Measurements from ENCODE around the gene ACSL1.

DNA sequence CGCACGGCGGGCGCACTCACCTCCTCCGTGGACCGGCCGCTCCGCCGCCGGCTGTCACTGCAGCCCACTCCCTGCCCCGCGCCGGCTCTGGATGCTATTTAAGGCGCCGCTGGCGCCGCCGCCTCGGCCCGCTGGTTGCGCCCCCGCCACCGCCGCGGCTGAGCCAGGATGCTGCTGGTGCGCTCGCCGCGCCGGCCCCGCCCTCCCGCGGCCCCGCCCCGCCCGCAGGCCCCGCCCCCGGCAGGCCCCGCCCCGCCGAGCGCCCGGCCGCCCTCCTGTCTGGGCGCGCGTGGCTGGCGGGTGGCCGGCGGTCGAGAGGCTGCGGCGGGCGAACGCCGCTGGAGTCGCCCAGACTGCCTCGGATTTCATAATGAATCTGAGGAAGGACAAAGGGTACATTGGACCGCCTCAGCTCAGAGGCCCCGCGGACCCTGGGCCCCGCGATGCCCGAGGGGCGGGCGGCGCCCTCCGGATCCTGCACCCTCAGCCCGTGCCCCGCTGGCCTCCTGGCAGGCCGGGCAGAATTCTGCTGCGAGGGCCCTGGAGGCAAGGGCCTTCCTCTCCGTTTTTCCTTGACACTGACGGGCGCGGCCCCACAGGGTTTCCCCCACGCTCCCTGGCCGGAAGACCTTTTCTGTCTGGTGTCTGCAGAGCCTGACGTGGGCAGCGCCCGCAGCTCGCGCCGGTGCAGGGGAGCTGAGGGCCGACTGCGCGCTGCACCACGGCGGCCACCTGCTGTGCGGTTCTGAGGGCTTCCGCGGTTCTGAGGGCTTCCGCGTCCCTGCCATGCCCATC lies at the start of gene ACSL1:
- TF ChIP-seq, protein P1, sequence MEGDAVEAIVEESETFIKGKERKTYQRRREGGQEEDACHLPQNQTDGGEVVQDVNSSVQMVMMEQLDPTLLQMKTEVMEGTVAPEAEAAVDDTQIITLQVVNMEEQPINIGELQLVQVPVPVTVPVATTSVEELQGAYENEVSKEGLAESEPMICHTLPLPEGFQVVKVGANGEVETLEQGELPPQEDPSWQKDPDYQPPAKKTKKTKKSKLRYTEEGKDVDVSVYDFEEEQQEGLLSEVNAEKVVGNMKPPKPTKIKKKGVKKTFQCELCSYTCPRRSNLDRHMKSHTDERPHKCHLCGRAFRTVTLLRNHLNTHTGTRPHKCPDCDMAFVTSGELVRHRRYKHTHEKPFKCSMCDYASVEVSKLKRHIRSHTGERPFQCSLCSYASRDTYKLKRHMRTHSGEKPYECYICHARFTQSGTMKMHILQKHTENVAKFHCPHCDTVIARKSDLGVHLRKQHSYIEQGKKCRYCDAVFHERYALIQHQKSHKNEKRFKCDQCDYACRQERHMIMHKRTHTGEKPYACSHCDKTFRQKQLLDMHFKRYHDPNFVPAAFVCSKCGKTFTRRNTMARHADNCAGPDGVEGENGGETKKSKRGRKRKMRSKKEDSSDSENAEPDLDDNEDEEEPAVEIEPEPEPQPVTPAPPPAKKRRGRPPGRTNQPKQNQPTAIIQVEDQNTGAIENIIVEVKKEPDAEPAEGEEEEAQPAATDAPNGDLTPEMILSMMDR (conservative IDR thresholded peaks at IDR 0.05; ENCODE audit: low read length): no peak
- no peak for TF ChIP-seq EZH2phosphoT487 (IDR thresholded peaks at IDR 0.05; ENCODE audit: borderline replicate concordance)

Measured in Loucy (cell line).